Activated naive CD8-positive, alpha-beta T cell treated with anti-CD3 and anti-CD28 coated beads, Interleukin-2, amount 10 ng/mL, durations not matched to agents 7 days and 5 days (primary cell): ENCODE results near the gene AFF1. TPM values are rescaled to one million over a fixed set of nuclear protein-coding genes. Genes with fewer than 3 reads are reported as not detected.

Experiments used
- ATAC-seq: fragments of 150-1000 bp; cut with Tn5 transposase; one replicate; pipeline ENCODE4 v1.10.0; 2021; ENCODE audit warnings: low read depth, moderate library complexity
- POLR2A ChIA-PET: fragments of 350-600 bp; sonication (Branson Sonifier 250); formaldehyde crosslinking; loops from one replicate; lab custom pipeline; 2021; ENCODE audit warnings: antibody characterized with exemption; lab: Charles Lee
- DNase-seq: peaks from one replicate; pipeline ENCODE4 v3.0.0; 2021
- H3K27ac Mint-ChIP-seq: one replicate; pipeline ENCODE4 v1.8.0; 2022; ENCODE audit warnings: mild to moderate bottlenecking, mixed read lengths
- H3K27me3 Mint-ChIP-seq: one replicate; pipeline ENCODE4 v1.8.0; 2022; ENCODE audit warnings: mild to moderate bottlenecking, moderate library complexity, mixed read lengths
- H3K36me3 Mint-ChIP-seq: one replicate; pipeline ENCODE4 v1.8.0; 2021; ENCODE audit warnings: mild to moderate bottlenecking, mixed read lengths
- H3K4me1 Mint-ChIP-seq: one replicate; pipeline ENCODE4 v1.8.0; 2021; ENCODE audit warnings: mixed read lengths
- H3K4me3 Mint-ChIP-seq: one replicate; pipeline ENCODE4 v1.8.0; 2022; ENCODE audit warnings: mild to moderate bottlenecking, moderate library complexity, mixed read lengths
- H3K9me3 Mint-ChIP-seq: one replicate; pipeline ENCODE4 v1.8.0; 2021; ENCODE audit warnings: mixed read lengths
- total RNA-seq, 2 experiments: library from RNA; stranded (reverse); gene quantifications; one replicate each; pipeline ENCODE4 v1.2.3, GENCODE V29; 2021

Gene AFF1
- total RNA-seq, 2 experiments from 2014 or later: 57.1 to 62.5 TPM

GRCh38 chr4:86909546-86910295, 25.1 kb upstream of the AFF1 start:
- Mint-ChIP-seq H3K4me1 (peaks cover 11% of the 10 kb centered on the region), H3K27ac (no peak overlapping the region), H3K4me3 (no peak overlapping the region), H3K36me3 (no peaks in the 10 kb centered on the region), H3K27me3 (no peaks in the 10 kb centered on the region), H3K9me3 (no peaks in the 10 kb centered on the region)
- no peak for DNase-seq
- POLR2A ChIA-PET: interaction anchor here (1.8 kb wide), 1 partner anchor 97 kb away, joined by 6 read pairs; no protein-coding TSS in a partner anchor
- ATAC-seq: no peak

- H3K4me3 Mint-ChIP-seq: no peak overlapping the region
- peaks cover 11% of the 10 kb centered on the region for H3K4me1 Mint-ChIP-seq
- ATAC-seq: no peak
- no peak overlapping the region for H3K27ac Mint-ChIP-seq
- no peaks in the 10 kb centered on the region for H3K27me3 Mint-ChIP-seq
- H3K9me3 Mint-ChIP-seq: no peaks in the 10 kb centered on the region
- POLR2A ChIA-PET: interaction anchor here (1.8 kb wide), 1 partner anchor 96 kb away, joined by 6 read pairs; no protein-coding TSS in a partner anchor
- H3K36me3 Mint-ChIP-seq: no peaks in the 10 kb centered on the region
- no peak for DNase-seq
These were observed 24.4 kb upstream of the AFF1 start for GRCh38 chr4:86910369-86910768.

DNA sequence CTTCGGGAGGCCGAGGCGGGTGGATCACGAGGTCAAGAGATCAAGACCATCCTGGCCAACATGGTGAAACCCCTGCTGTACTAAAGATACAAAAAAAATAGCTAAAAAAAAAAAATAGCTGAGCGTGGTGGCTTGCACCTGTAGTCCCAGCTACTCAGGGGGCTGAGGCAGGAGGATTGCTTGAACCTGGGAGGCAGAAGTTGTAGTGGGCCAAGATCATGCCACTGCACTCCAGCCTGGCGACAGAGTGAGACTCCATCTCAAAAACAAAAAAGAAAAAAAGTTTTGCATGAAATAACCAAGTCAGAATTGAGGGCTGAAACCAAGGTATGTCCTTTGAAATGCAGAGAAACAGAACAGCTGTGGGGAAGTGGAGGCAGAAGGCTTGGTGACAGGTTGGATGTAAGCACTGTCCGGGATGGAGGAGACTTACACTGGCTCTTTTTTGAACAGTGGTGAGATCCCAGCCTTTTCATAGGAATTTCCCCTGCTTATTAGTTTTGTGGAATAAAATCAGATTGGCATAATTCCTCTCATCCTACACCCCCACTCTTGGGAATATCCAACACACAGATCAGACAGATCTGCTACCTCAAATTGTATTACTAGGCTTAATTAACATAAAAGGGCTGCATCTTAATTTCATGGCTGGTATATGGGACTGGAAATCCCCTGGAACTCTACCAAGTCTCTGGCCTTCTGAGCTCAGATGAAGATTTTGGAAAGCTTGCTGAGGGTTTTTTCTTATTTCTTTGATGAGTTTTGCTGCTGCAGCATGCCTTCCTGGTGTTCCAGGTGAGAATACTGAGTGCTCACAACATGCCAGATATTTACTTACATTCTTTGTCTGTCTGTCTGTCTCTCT, 23.8 kb upstream of the AFF1 start:
- no peak overlapping the region for H3K4me3 Mint-ChIP-seq
- H3K27ac Mint-ChIP-seq: no peak overlapping the region
- H3K9me3 Mint-ChIP-seq: no peaks in the 10 kb centered on the region
- ATAC-seq (no peak), DNase-seq (no peak)
- H3K27me3 Mint-ChIP-seq: no peaks in the 10 kb centered on the region
- POLR2A ChIA-PET: no interaction called here
- peaks cover 11% of the 10 kb centered on the region for H3K4me1 Mint-ChIP-seq
- H3K36me3 Mint-ChIP-seq: no peaks in the 10 kb centered on the region

GRCh38 chr4:86916392-86916791, 18.4 kb upstream of the AFF1 start:
- Mint-ChIP-seq H3K4me1 (peaks cover 10% of the 10 kb centered on the region), H3K4me3 (no peak overlapping the region), H3K27me3 (no peaks in the 10 kb centered on the region), H3K36me3 (no peaks in the 10 kb centered on the region), H3K9me3 (no peaks in the 10 kb centered on the region), H3K27ac (no peak overlapping the region)
- DNase-seq (no peak), ATAC-seq (no peak)
- POLR2A ChIA-PET: no interaction called here

DNA sequence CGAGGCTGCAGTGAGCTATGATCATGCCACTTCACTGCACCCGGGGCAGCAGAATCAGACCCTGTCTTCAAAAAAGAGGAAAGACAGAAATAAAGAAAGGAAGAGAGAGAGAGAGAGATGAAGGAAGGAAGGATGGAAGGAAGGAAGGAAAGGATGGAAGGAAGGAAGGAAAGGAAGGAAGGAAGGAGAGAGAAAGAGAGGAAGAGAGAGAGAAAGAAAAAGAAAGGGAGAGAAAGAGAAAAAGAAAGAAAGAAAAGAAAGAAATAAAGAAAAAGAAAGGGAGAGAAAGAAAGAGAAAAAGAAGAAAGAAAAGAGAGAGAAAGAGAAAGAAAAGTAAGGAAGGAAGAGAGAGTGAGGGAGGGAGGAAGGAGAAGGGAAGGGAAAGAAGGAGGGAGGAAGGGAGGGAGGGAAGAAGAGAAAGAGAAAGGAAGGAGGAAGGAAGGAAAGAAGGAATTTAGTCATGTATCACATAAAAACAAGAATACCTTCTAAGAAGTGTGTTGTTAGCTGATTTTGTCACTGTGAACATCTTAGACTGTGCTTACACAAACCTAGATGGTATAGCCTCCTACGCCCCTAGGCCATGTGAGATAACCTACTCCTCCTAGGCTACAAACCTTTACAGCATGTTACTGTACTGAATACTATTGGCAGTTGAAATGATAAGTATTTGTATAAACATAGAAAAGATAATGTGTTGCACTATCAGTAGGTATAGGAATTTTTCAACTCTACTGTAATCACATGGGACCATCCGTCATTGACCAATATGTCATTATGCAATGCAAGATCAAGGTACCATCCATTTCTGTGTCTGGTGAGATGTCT, 17.4 kb upstream of the AFF1 start:
- DNase-seq (no peak), ATAC-seq (no peak)
- Mint-ChIP-seq H3K27ac (no peak overlapping the region), H3K4me1 (peaks cover 10% of the 10 kb centered on the region), H3K9me3 (no peaks in the 10 kb centered on the region), H3K4me3 (no peak overlapping the region), H3K27me3 (no peaks in the 10 kb centered on the region), H3K36me3 (no peaks in the 10 kb centered on the region)
- POLR2A ChIA-PET: no interaction called here

DNA sequence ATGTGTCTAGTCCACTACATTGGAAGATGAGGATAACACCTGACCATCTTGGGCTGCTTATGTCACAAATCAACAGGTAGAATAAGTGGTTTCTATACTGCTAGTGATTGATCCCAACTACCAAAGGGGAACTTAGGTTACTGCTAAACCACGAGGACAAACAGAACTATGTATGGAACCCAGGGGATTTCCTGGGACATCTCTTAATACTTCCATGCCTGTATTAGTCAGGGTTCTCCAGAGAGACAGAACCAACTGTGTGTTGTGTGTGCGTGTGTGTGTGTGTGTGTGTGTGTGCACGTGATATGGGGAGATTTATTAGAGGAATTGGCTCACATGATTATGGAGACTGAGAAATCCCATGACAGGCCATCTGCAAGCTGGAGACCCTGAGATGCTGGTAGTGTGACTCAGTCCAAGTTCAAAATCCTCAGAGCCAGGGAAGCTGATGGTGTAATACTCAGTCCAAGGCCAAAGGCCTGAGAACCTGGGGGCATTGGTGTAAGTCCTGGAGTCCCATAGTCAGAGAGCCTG, 16.2 kb upstream of the AFF1 start:
- no peak for ATAC-seq
- no peak overlapping the region for H3K27ac Mint-ChIP-seq
- POLR2A ChIA-PET: interaction anchor here (2.5 kb wide), 1 partner anchor 88 kb away, joined by 10 read pairs; no protein-coding TSS in a partner anchor
- DNase-seq: no peak
- H3K27me3 Mint-ChIP-seq: no peaks in the 10 kb centered on the region
- peaks cover 12% of the 10 kb centered on the region for H3K4me1 Mint-ChIP-seq
- H3K9me3 Mint-ChIP-seq: no peaks in the 10 kb centered on the region
- H3K36me3 Mint-ChIP-seq: no peaks in the 10 kb centered on the region
- H3K4me3 Mint-ChIP-seq: no peak overlapping the region

DNA sequence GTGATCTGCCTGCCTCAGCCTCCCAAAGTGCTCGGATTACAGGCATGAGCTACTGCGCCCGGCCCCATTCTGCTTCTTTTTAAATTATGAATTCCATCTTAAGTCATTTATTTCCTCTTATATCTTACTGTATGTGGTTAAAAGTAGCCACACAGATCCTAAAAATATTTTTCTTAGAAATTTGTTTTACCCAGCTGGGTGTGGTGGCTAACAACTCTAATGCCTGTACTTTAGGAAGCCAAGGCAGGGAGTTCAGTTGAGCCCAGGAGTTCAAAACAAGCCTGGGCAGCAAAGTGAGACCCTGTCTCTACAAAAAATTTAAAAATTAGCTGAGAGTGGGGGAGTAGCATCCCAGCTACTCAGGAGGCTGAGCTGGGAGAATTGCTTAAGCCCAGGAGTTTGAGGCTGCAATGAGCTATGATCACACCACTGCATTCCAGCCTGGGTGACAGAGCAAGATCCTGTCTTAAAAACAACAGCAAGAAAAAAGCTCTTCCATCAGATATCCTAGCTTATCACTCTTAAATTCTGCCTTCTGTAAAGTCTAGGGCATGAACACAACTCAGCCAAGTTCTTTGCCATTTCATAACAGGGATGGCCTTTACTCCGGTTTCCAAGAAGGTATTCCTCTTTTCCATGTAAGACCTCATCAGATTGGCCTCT, 15.1 kb upstream of the AFF1 start:
- peaks cover 12% of the 10 kb centered on the region for H3K4me1 Mint-ChIP-seq
- H3K4me3 Mint-ChIP-seq: no peak overlapping the region
- POLR2A ChIA-PET: interaction anchor here (1.4 to 2.5 kb wide), 2 partner anchors 15 to 87 kb away, joined by 4 to 10 read pairs; partner anchors contain the start of gene AFF1
- H3K27ac Mint-ChIP-seq: no peak overlapping the region
- ATAC-seq (no peak), DNase-seq (no peak)
- H3K9me3 Mint-ChIP-seq: no peaks in the 10 kb centered on the region
- H3K27me3 Mint-ChIP-seq: no peaks in the 10 kb centered on the region
- H3K36me3 Mint-ChIP-seq: peaks cover under 1% of the 10 kb centered on the region

DNA sequence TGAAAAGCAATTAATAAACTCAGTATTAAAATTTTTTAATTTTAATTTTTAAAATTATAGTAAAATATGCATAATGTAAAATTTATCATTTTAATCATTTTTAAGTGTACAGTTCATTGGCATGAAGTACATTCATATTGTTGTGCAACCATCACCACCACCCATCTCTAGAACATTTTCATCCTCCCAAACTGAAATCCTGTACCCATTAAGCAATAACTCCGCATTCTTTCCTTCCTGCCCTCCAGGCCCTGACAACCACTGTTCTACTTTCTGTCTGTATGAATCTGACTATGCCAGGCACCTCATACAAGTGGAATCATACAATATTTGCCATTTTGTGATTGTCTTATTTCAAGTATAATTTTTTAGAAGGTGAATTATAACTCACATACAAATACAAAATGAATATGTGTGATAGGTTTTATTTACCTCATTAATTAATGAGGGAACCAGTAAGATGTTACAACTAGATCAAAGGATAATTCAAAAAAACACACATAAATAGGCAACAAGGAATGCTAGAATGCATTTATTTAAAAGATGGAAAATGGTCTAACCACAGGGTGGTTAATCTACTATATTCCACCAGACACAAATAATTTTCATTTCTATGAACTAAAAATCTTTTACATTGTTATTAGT, 13.1 kb upstream of the AFF1 start:
- Mint-ChIP-seq H3K9me3 (no peaks in the 10 kb centered on the region), H3K4me3 (no peak overlapping the region), H3K4me1 (peaks cover 12% of the 10 kb centered on the region), H3K27me3 (no peaks in the 10 kb centered on the region), H3K27ac (no peak overlapping the region), H3K36me3 (peaks cover 1% of the 10 kb centered on the region)
- no peak for ATAC-seq
- POLR2A ChIA-PET: interaction anchor here (0.5 to 1.8 kb wide), 2 partner anchors 13 to 236 kb away, joined by 6 to 10 read pairs; partner anchors contain the start of gene AFF1
- DNase-seq: no peak

DNA sequence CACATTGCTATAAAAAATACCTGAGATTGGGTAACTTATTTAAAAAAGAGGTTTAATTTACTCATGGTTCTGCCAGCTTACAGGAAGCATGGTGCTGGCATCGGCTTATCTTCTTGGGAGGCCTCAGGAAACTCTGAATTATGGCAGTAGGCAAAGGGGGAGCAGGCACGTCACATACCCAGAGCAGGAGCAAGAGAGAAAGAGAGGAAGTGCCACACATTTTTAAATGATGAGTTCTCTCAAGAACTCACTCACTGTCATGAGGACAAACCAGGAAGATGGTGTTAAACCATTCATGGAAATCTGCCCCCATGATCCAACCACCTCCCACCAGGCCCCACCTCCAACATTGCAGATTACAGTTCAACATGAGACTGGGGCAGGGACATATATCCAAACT, 10.0 kb upstream of the AFF1 start:
- H3K4me1 Mint-ChIP-seq: peaks cover 10% of the 10 kb centered on the region
- ATAC-seq: no peak
- no peaks in the 10 kb centered on the region for H3K9me3 Mint-ChIP-seq
- POLR2A ChIA-PET: no interaction called here
- H3K4me3 Mint-ChIP-seq: no peak overlapping the region
- no peak overlapping the region for H3K27ac Mint-ChIP-seq
- H3K27me3 Mint-ChIP-seq: no peaks in the 10 kb centered on the region
- no peak for DNase-seq
- peaks cover 3% of the 10 kb centered on the region for H3K36me3 Mint-ChIP-seq

GRCh38 chr4:86926435-86927086, 8.2 kb upstream of the AFF1 start:
- POLR2A ChIA-PET: no interaction called here
- H3K27ac Mint-ChIP-seq: no peak overlapping the region

DNA sequence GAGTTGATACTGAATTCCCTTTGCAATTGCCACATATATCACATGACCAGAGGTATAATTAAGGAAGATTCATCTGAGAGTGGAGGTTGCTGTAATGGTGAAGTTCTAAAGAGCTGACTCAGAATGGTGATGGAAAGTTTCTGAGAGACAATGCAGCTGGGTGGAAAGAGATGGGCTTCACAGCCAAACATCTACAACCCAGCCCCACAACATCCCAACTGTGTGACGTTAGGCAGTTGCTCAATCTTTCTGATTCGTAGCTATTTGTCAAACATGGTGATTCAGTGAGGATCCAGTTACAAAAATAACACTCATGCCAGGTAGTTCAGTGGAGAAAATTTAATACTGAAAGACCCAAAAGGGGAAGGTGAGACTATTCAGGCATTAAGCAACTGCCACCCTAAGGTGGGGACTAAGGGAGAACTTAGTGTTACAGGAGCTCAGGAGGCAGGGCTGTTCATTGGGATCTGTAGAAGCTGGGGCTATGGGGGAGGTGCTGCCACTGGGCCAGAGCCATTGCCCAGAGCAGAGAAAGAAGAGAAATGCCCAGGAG, 6.9 kb upstream of the AFF1 start:
- POLR2A ChIA-PET: no interaction called here
- Mint-ChIP-seq H3K4me1 (peaks cover 3% of the 10 kb centered on the region), H3K4me3 (no peak overlapping the region), H3K27me3 (no peaks in the 10 kb centered on the region), H3K9me3 (no peaks in the 10 kb centered on the region), H3K36me3 (peaks cover 7% of the 10 kb centered on the region), H3K27ac (no peak overlapping the region)
- DNase-seq (no peak), ATAC-seq (no peak)

More at GRCh38 chr4:86926435-86927086, 8.2 kb upstream of the AFF1 start:
- DNase-seq (no peak), ATAC-seq (no peak)
- Mint-ChIP-seq H3K36me3 (peaks cover 7% of the 10 kb centered on the region), H3K4me3 (no peak overlapping the region), H3K4me1 (peaks cover 5% of the 10 kb centered on the region), H3K27me3 (no peaks in the 10 kb centered on the region), H3K9me3 (no peaks in the 10 kb centered on the region)
